ENCODE results near the gene LAYN.

The LAYN gene

GRCh38 chr11:111562692-111563389 is 22.3 kb downstream of the LAYN start:
- DNase-seq: no peak

DNA sequence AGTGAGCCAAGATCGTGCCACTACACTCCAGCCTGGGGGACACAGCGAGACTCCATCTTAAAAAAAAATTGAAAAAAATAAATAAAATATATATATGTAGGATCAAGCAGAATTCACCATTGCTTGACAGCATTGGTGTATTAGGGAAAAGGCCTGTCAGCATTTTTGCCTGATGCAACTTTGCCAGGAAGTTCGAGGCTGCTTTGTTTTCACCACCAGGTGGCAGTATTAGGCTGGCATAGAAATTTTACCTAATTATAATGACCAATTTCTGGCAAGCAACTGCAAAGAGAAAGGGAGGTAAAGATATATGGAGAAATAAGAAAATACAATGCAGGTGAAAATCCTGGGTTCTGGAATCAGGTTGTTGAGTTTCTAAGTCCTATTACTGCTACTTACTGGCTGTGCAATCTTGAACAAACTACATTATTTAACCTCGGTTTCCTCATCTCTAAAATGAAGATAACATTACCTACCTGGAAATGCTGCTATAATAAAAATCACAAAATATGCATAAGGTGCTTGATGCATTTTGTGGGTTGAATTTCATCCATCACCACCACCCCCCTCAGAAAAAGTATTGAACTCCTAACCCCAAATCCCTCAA is 24.7 kb downstream of the LAYN start:
- peak; percentile 54 to 71 for DNase-seq

DNA sequence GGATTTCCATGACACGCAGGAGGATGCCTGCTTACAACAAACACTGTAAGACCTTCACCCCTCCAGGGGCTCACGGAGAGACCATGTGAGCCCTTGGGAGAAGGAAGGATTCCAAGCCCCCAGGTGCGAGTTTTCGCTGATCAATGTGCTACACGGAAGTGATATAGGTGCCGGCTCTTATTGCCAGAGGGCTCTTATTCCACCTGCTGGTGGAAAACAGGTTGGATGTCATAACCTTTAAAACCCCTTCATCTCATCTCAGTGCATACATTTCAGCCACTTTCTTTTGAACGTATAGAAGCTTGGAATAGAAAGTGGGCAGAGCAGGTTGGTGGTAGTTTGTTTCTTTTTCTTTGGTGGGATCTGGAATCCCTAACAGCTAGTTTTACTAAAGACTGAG is 25.8 kb downstream of the LAYN start:
- DNase-seq: no peak

- no peak for DNase-seq
Observed at GRCh38 chr11:111569476-111569875, 29.0 kb downstream of the LAYN start.

GRCh38 chr11:111570796-111571195 is 30.3 kb downstream of the LAYN start:
- DNase-seq: no peak

DNA sequence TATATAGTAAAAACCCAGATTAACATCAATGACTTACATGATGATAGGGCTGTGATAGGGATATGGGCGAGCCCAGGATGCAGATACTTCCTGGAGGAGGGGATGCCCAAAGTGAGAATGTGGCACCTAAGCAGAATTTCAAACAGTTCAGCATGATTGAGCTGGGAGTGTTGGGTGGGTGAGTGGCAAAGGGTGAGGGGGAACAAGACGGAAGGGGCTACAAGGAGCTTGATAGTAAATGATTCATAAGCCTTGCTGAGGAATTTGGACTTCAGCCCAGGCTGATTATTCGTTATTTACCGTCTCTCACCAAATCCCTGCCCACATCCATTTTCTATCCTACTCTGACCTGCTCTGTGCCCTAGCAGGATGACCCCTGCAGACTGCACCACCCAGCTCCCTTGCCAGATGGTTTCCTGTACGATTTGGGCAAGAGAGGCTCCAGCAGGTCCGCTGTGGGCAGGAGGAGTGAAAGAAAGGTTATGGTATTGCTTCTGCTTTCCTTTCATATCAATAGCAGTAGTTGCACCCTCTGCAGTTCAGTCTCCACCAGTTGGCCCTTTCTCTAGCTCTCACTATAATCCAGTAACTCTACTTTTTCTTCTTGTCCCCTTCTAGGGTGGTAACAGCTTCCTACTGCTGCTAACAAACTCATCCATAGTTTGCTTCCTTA is 31.4 kb downstream of the LAYN start:
- DNase-seq: no peak

DNA sequence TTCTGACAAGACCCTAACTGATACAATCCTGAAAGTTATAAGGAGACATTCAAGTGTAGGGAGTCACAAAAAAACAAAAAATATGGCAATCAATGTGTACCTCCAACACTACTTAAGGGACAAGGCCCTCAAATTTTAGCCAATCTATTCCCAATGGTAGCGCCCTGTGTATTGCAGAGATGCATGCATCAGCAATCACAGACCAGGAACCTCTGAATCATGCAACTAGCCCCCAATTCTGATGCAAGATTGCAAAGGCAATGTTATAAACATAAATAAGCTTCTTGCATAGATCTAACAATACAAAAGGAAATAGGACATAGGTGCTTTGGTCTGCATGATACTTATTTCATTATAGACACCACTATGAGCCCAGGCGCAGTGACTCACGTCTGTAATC is 32.1 kb downstream of the LAYN start:
- no peak for DNase-seq

DNA sequence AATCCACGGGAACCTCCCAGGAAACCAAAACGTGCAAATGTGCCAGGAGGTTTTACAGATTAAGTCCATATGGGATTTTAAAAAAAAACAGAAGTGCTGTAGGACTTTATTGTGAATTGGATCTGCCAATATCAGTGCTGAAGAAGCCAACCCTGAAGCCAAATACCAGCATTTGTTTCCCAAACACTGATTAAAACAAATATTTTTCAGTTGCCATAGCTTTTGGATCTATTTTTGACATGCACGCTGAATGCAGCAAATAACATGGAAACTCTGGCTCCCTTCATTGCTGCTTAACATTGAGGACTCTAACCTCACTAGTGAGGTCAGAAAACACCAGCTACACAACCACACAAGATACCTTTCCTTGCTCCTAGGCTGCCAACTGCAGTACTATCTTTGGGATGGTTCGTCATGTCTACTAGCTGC is 33.3 kb downstream of the LAYN start:
- no peak for DNase-seq

- DNase-seq: no peak
Observed at GRCh38 chr11:111574373-111575225, 34.1 kb downstream of the LAYN start.

GRCh38 chr11:111575740-111576139 is 35.2 kb downstream of the LAYN start:
- DNase-seq: no peak

DNA sequence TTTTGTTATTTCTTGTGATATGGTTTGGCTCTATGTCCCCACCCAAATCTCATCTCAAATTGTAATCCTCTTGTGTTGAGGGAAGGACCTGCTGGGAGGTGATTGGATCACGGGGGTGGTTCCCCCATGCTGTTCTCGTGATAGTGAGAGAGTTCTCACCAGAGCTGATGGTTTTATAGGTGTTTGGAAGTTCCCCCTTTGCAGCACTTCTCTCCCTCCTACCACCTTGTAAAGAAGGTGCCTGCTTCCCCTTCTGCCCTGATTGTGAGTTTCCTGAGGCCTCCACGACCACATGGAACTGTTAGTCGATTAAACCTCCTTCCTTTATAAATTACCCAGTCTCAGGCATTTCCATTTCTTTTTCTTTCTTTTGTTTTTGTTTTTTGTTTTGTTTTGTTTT is 37.3 kb downstream of the LAYN start:
- DNase-seq: no peak

DNA sequence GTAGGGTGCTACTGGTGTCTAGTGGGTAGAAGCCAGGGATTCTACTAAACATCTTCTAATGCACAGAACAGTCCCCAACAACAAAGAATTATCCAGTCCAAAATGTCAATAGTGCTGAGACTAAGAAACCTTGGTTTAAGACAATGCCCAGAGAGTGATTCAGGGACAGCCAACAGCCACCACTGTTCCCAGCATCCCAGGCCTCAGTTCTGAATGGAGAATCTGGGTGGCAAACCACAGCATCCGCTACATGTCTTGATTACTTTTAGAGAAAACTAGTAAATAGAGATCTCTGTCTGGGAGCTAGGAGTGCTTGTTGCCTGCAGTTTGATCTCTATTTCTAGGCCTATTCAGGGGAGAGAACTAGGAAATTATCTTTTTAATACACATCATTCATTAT is 40.8 kb downstream of the LAYN start:
- DNase-seq: no peak

- no peak for DNase-seq
Observed at GRCh38 chr11:111582163-111582562, 41.6 kb downstream of the LAYN start.

DNA sequence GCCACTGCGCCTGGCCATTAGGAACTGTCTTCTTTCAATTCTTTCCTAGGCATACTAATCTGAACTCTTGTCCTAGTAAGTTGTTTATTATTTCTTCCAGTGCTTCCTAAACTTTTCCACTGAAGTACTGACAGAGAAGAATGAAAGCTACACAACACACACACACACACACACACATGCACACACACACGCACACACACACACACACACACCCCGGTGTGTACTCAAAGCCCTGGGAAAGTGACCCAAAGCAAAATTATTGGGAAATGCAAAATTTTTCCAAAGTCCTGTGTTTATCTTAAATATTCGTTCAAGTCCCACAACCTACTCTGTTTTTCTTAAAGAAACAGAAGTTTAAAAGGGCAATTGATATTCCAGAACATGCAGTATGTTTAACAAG is 42.4 kb downstream of the LAYN start:
- no peak for DNase-seq

- no peak for DNase-seq
Observed at GRCh38 chr11:111585371-111585770, 44.9 kb downstream of the LAYN start.

- DNase-seq: peak; percentile 41 to 73
Observed at GRCh38 chr11:111586388-111586831, 45.9 kb downstream of the LAYN start.

GRCh38 chr11:111589114-111589513 is 48.6 kb downstream of the LAYN start:
- DNase-seq: no peak

DNA sequence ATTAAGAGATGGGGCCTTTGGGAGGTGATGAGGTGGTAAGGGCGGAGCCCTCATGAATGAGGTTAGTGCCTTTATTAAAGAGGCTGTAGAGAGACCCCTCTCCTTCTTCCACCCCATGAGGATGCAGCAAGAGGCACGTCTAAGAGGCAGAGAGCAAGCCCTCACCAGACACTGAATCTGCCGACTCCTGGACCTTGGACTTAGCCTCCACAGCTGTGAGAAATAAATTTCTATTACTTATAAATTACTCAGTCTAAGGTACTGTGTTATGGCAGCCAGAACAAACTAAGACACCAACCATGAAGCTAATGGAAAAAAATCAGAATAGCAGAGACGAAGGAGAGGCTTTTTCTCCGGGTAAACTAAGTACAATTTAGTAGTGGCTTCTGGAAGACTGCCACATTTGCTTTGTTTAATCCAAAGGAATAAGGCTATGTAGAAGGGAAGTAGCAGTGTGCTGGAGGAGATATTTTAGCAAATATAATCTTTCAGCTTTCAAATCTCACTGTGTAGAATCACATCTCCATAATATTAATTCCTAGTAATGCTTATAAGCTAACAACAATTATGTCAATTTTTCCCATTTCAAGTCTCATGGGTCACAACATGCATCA is 49.5 kb downstream of the LAYN start:
- no peak for DNase-seq

GRCh38 chr11:111591187-111591960 is 50.9 kb downstream of the LAYN start:
- DNase-seq: no peak

DNA sequence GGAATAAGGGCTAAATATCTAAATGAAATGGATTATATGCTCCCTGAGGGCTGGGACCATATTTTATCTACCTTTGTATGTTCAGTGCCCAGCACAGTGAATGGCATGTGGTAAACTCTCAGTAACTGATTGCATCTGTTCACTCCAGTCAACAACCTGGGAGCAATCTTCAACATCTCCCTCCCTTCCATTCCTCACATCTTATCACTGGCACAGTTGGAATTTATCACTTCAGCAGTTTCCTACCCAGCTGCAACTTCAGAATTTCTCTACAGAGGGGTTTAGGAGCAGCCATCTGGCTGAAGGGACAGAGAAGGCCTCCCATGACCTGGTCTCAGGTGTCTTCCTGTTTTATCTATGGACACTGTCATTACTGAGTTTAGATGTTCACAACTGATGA is 52.0 kb downstream of the LAYN start:
- DNase-seq: no peak

- DNase-seq: no peak
Observed at GRCh38 chr11:111596319-111596718, 55.8 kb downstream of the LAYN start.

- DNase-seq: no peak
Observed at GRCh38 chr11:111598148-111598547, 57.6 kb downstream of the LAYN start.

All from CD4-positive, alpha-beta T cell treated with Interleukin-4 for 1 hour (primary cell).